Mesendoderm (in vitro differentiated cells): ENCODE results near the gene CCDC28B. TPM values are rescaled to one million over a fixed set of nuclear protein-coding genes. Genes with fewer than 3 reads are reported as not detected.

Experiments used
- DNase-seq: peaks from one replicate; pipeline ENCODE4 v3.0.0; 2013
- H2AK5ac ChIP-seq: 2 replicates; pipeline ENCODE4 v1.6.1; 2013; ENCODE audit warnings: low read length, inconsistent platforms
- H2BK120ac ChIP-seq: 2 replicates; pipeline ENCODE4 v1.6.1; 2013; ENCODE audit warnings: low read depth, mild to moderate bottlenecking, low read length, moderate library complexity, mixed read lengths
- H2BK15ac ChIP-seq: replicated peaks from 2 replicates; pipeline ENCODE4 v1.6.1; 2013; ENCODE audit warnings: low read depth, mild to moderate bottlenecking, moderate library complexity
- H2BK5ac ChIP-seq: 2 replicates; pipeline ENCODE4 v1.6.1; 2013; ENCODE audit warnings: low read length, inconsistent platforms
- H3K18ac ChIP-seq: 2 replicates; pipeline ENCODE4 v1.6.1; 2013; ENCODE audit warnings: mild to moderate bottlenecking, low read length, mixed read lengths
- H3K23ac ChIP-seq: one replicate; pipeline ENCODE4 v1.6.1; 2013; ENCODE audit warnings: low read length
- H3K27ac ChIP-seq: 2 replicates; pipeline ENCODE4 v1.5.1; 2013; ENCODE audit warnings: low read depth, mild to moderate bottlenecking, inconsistent platforms, low read length, moderate library complexity
- H3K27me3 ChIP-seq: 2 replicates; pipeline ENCODE4 v1.6.1; 2013; ENCODE audit warnings: low read length, control low read depth, mild to moderate bottlenecking, inconsistent platforms; ENCODE audit not compliant: insufficient read depth, poor library complexity
- H3K36me3 ChIP-seq: 2 replicates; pipeline ENCODE4 v1.6.1; 2013; ENCODE audit warnings: low read length, inconsistent platforms; ENCODE audit not compliant: control insufficient read depth, insufficient read depth
- H3K4ac ChIP-seq: one replicate; pipeline ENCODE4 v1.6.1; 2013; ENCODE audit warnings: low read depth, mild to moderate bottlenecking, low read length, moderate library complexity
- H3K4me1 ChIP-seq: 2 replicates; pipeline ENCODE4 v1.6.1; 2013; ENCODE audit warnings: low read depth, low read length, inconsistent platforms; ENCODE audit not compliant: control insufficient read depth
- H3K4me2 ChIP-seq: 2 replicates; pipeline ENCODE4 v1.6.1; 2013; ENCODE audit warnings: low read length
- H3K4me3 ChIP-seq: 2 replicates; pipeline ENCODE4 v1.5.1; 2013; ENCODE audit warnings: mild to moderate bottlenecking, low read length
- H3K56ac ChIP-seq: one replicate; pipeline ENCODE4 v1.6.1; 2013; ENCODE audit warnings: low read length
- H3K79me1 ChIP-seq: 2 replicates; pipeline ENCODE4 v1.6.1; 2013; ENCODE audit warnings: low read length, inconsistent platforms
- H3K79me2 ChIP-seq: 2 replicates; pipeline ENCODE4 v1.6.1; 2013; ENCODE audit warnings: mild to moderate bottlenecking, low read length; ENCODE audit not compliant: control insufficient read depth, insufficient read depth
- H3K9ac ChIP-seq: 2 replicates; pipeline ENCODE4 v1.6.1; 2013; ENCODE audit warnings: low read length, inconsistent platforms
- H4K5ac ChIP-seq: one replicate; pipeline ENCODE4 v1.6.1; 2013; ENCODE audit warnings: low read length
- H4K8ac ChIP-seq: one replicate; pipeline ENCODE4 v1.6.1; 2013; ENCODE audit warnings: low read depth, mild to moderate bottlenecking, control low read depth, low read length, moderate library complexity
- WGBS: extraction: QIAGEN DNeasy Blood & Tissue Kit; methylation state at CpG from one replicate; pipeline ENCODE4 v1.1.7; 2013; ENCODE audit warnings: low lambda C conversion rate, missing lambda C conversion rate; ENCODE audit not compliant: insufficient coverage; ENCODE audit errors: extremely low coverage; 5-methylcytosine and 5-hydroxymethylcytosine counted together
- polyA plus RNA-seq, 2 experiments: library from polyadenylated mRNA; stranded (reverse); fragments of 200-250 nt; gene quantifications; one replicate each; pipeline ENCODE4 v1.2.3, GENCODE V29; 2013

The CCDC28B gene
- polyA plus RNA-seq (2013, experiment 1 of 2): 12.9 TPM
- 12.8 TPM for polyA plus RNA-seq (2013, experiment 2 of 2)

DNA sequence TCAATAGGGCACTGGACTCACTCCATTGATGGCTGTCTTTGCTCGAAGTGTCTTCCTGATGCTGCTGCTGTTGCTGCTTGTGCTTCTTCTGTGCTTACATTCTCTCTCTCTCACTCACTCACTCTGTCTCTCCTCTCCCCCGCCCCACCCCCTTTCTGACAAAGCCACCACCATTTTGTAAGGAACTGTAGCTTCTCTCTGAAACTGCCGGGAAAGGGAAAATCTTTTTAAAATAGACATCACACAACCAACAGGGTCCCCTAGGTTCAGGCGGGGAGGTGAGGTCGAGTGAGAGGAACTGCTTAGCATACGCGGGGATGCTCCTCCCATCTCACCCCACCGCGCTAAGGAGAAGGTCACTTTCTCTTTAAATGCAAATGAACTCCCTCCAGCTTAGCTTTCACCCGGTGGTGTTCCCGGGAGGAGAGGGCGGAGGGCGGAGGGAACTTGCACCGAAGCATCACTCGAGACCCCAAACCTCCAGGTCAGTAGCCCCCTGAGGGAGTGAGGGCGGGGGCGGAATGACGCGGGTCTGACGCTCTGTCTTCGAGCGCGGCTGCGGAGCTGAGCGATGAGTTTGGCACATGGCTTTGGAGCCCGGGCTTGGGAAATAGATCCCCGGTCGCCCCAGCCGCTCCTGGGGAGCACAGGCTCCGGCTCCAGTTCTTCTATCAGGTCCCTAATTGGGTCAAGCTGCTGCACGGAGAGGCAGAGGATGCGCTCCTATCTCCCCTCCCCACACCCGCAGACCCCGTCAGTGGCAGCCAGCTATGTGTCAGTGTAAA lies at the start of gene CCDC28B:
Gene CCDC28B (plus strand): TSS at position 370 of the 785 bp plus-strand sequence. CDS start 1,341 bp downstream, outside the sequence.
- H4K8ac ChIP-seq: no peak within 1 kb of the TSS
- H3K27ac ChIP-seq: no peak within 1 kb of the TSS
- H3K23ac ChIP-seq: peak within 1 kb of the TSS; percentile 80
- H2BK120ac ChIP-seq: no peak within 1 kb of the TSS
- H3K18ac ChIP-seq: peak within 1 kb of the TSS; percentile 11
- peak; percentile 83 for DNase-seq
- H3K4me2 ChIP-seq: peak within 1 kb of the TSS; percentile 96
- H4K5ac ChIP-seq: no peak within 1 kb of the TSS
- peaks cover 17% of the 10 kb centered on the region for H3K36me3 ChIP-seq
- no peak within 1 kb of the TSS for H2BK15ac ChIP-seq
- no peak within 1 kb of the TSS for H3K4ac ChIP-seq
- H3K4me3 ChIP-seq: peak within 1 kb of the TSS; percentile 13
- WGBS: no CpG with 5 or more reads among the region's 34 CpGs
- H3K56ac ChIP-seq: peak within 1 kb of the TSS; percentile 82
- no peaks in the 10 kb centered on the region for H3K27me3 ChIP-seq
- peak within 1 kb of the TSS; percentile 48 for H3K9ac ChIP-seq
- no peak within 1 kb of the TSS for H2AK5ac ChIP-seq
- H3K79me1 ChIP-seq: no peaks in the 10 kb centered on the region
- no peak within 1 kb of the TSS for H2BK5ac ChIP-seq
- peaks cover 7% of the 10 kb centered on the region for H3K4me1 ChIP-seq
- H3K79me2 ChIP-seq: no peaks in the 10 kb centered on the region

GRCh38 chr1:32150847-32151246 lies 49.5 kb upstream of the CCDC28B start:
- no peak overlapping the region for H3K27ac ChIP-seq
- peaks cover 5% of the 10 kb centered on the region for H3K79me1 ChIP-seq
- no peak overlapping the region for H2BK15ac ChIP-seq
- no peak overlapping the region for H3K56ac ChIP-seq
- no peak overlapping the region for H3K18ac ChIP-seq
- no peak overlapping the region for H2BK120ac ChIP-seq
- H3K4me3 ChIP-seq: no peak overlapping the region
- H3K36me3 ChIP-seq: no peaks in the 10 kb centered on the region
- no peak overlapping the region for H2BK5ac ChIP-seq
- no peak for DNase-seq
- H4K5ac ChIP-seq: no peak overlapping the region
- no peak overlapping the region for H3K4me2 ChIP-seq
- no CpG with 5 or more reads among the region's 9 CpGs for WGBS
- H2AK5ac ChIP-seq: no peak overlapping the region
- no peaks in the 10 kb centered on the region for H3K4me1 ChIP-seq
- no peak overlapping the region for H3K4ac ChIP-seq
- H3K27me3 ChIP-seq: no peaks in the 10 kb centered on the region
- no peak overlapping the region for H4K8ac ChIP-seq
- H3K79me2 ChIP-seq: peaks cover 11% of the 10 kb centered on the region
- H3K23ac ChIP-seq: no peak overlapping the region
- H3K9ac ChIP-seq: no peak overlapping the region

GRCh38 chr1:32151319-32151787 lies 49.0 kb upstream of the CCDC28B start:
- no CpG with 5 or more reads among the region's 5 CpGs for WGBS
- Histone ChIP-seq H3K56ac (no peak overlapping the region), H3K4me2 (no peak overlapping the region), H2BK5ac (no peak overlapping the region), H4K8ac (no peak overlapping the region), H3K18ac (no peak overlapping the region), H3K23ac (no peak overlapping the region), H3K79me1 (peaks cover 5% of the 10 kb centered on the region), H3K27ac (no peak overlapping the region), H3K9ac (no peak overlapping the region), H4K5ac (no peak overlapping the region), H2BK120ac (no peak overlapping the region), H2BK15ac (no peak overlapping the region), H3K36me3 (no peaks in the 10 kb centered on the region), H3K4ac (no peak overlapping the region), H3K4me1 (no peaks in the 10 kb centered on the region), H3K4me3 (no peak overlapping the region), H3K27me3 (no peaks in the 10 kb centered on the region), H2AK5ac (no peak overlapping the region), H3K79me2 (peaks cover 11% of the 10 kb centered on the region)
- no peak for DNase-seq

DNA sequence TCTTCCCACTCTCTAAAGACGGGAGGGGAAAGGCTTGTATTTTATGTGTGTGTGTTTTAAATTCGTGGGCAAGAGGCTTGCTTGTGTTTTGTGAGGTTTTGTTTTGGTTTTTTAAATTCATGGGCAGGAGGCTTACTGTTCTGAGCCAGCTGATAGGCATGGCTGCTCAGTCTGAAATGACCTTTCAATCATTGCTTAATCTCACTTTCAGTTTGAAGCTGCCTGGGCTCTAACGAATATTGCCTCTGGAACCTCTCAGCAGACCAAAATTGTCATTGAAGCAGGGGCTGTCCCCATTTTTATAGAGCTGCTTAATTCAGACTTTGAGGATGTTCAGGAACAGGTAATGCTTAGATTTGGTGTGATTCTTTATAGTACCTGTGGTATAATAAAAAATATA lies 41.2 kb upstream of the CCDC28B start:
- Histone ChIP-seq H3K23ac (no peak overlapping the region), H3K79me1 (no peaks in the 10 kb centered on the region), H3K4me1 (no peaks in the 10 kb centered on the region), H2AK5ac (no peak overlapping the region), H4K8ac (no peak overlapping the region), H3K18ac (no peak overlapping the region), H2BK15ac (no peak overlapping the region), H3K36me3 (peaks cover 10% of the 10 kb centered on the region), H4K5ac (no peak overlapping the region), H3K27me3 (no peaks in the 10 kb centered on the region), H2BK120ac (no peak overlapping the region), H3K4ac (no peak overlapping the region), H3K4me2 (no peak overlapping the region), H3K79me2 (no peaks in the 10 kb centered on the region), H3K4me3 (no peak overlapping the region), H3K27ac (no peak overlapping the region), H3K56ac (no peak overlapping the region), H3K9ac (no peak overlapping the region), H2BK5ac (no peak overlapping the region)
- no CpG with 5 or more reads among the region's 3 CpGs for WGBS
- no peak for DNase-seq

DNA sequence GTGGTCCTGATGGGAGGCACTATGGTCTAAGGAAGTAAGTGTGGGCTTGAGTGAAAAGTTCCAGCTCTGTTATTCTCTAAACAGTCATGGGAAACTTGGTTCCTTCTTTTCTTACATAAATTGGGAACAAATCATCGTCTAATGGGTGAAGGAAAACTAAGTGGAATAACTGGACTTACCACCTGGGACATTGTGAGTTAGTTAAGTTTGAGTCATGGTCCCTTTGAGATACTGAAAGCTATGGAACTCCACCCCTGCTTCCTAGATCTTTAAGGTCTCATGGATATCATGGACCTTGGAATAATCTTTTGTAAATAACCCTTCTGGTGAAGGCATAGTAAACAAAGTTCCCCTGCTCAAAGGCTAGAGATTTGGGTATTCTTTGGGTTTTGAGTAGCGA lies 37.0 kb upstream of the CCDC28B start:
- Histone ChIP-seq H3K27ac (no peak overlapping the region), H3K9ac (no peak overlapping the region), H3K79me1 (no peaks in the 10 kb centered on the region), H3K36me3 (peaks cover 9% of the 10 kb centered on the region), H3K23ac (no peak overlapping the region), H3K27me3 (no peaks in the 10 kb centered on the region), H2BK120ac (no peak overlapping the region), H2BK15ac (no peak overlapping the region), H3K18ac (no peak overlapping the region), H4K5ac (no peak overlapping the region), H3K79me2 (no peaks in the 10 kb centered on the region), H4K8ac (no peak overlapping the region), H2AK5ac (no peak overlapping the region), H3K4me2 (no peak overlapping the region), H2BK5ac (no peak overlapping the region), H3K4me3 (no peak overlapping the region), H3K4me1 (no peaks in the 10 kb centered on the region), H3K56ac (no peak overlapping the region), H3K4ac (no peak overlapping the region)
- DNase-seq: no peak
- no CpG with 5 or more reads among the region's 2 CpGs for WGBS
